Thyroid gland (tissue), 4 donors: ENCODE measurements around the gene SIN3B.

ENCODE experiments used
- CTCF ChIP-seq, 6 experiments: fragments of 200-600 bp in 3 of 6; fragments of 450-650 bp in 3 of 6; sonication (generic) in 3 of 6; IDR thresholded peaks; one replicate each; pipeline ENCODE4 v1.5.1; 2016 to 2019; ENCODE audit warnings: antibody characterized with exemption in 6 of 6, mild to moderate bottlenecking in 2 of 6, inconsistent platforms in 1 of 6, moderate library complexity in 1 of 6
- POLR2A ChIP-seq, 2 donors: fragments of 450-650 bp; IDR thresholded peaks; one replicate each; pipeline ENCODE4 v1.6.1; 2017; ENCODE audit warnings: antibody characterized with exemption in 2 of 2, mild to moderate bottlenecking in 2 of 2, moderate library complexity in 1 of 2

GRCh38 chr19:16795731-16796130 lies 33.5 kb upstream of the SIN3B start:
- TF ChIP-seq CTCF (IDR thresholded peaks at IDR 0.05) (no peak), POLR2A (IDR thresholded peaks at IDR 0.05) (no peak)
